SU-DHL-6 (cell line): Measurements from ENCODE around the gene FAM177B.
"Not testable (repeated sequence)": the region's sequence is repeated elsewhere in the genome, so short reads cannot be mapped to it uniquely, and the experiment has no call there.

ENCODE experiments used
- H2AFZ ChIP-seq: fragments of 200-600 bp; sonication (generic); 2 replicates; pipeline ENCODE4 v1.6.1; 2014; ENCODE audit warnings: low read depth, mild to moderate bottlenecking, moderate library complexity, mixed read lengths, antibody characterized with exemption, low read length; ENCODE audit not compliant: severe bottlenecking
- H3F3A ChIP-seq: fragments of 200-600 bp; shearing (Covaris generic); 2 replicates; pipeline ENCODE4 v1.6.0; 2016; ENCODE audit warnings: antibody characterized with exemption, mild to moderate bottlenecking; ENCODE audit not compliant: insufficient read depth
- H3K27ac ChIP-seq: fragments of 200-600 bp; sonication (generic); 2 replicates; pipeline ENCODE4 v1.5.1; 2016; ENCODE audit warnings: low read depth, mild to moderate bottlenecking, low read length, moderate library complexity, mixed read lengths
- H3K27me3 ChIP-seq: fragments of 200-600 bp; sonication (generic), shearing (Covaris generic); 2 replicates; pipeline ENCODE4 v1.6.0; 2014; ENCODE audit warnings: mild to moderate bottlenecking, low read length
- H3K36me3 ChIP-seq: fragments of 200-600 bp; sonication (generic); 2 replicates; pipeline ENCODE4 v1.6.1; 2014; ENCODE audit warnings: mild to moderate bottlenecking, low read length, mixed read lengths
- H3K4me2 ChIP-seq: fragments of 300-600, 200-600 bp; shearing (Covaris generic), sonication (generic); 2 replicates; pipeline ENCODE4 v1.6.0; 2014; ENCODE audit warnings: low read length, low read depth, mild to moderate bottlenecking; ENCODE audit not compliant: poor library complexity, severe bottlenecking
- H3K4me3 ChIP-seq: fragments of 200-600 bp; sonication (generic); 2 replicates; pipeline ENCODE4 v1.5.1; 2014; ENCODE audit warnings: antibody characterized with exemption, low read length, mild to moderate bottlenecking, mixed read lengths; ENCODE audit not compliant: insufficient read depth, poor library complexity, severe bottlenecking
- H3K79me2 ChIP-seq: fragments of 200-600 bp; sonication (generic); 2 replicates; pipeline ENCODE4 v1.6.1; 2014; ENCODE audit warnings: mild to moderate bottlenecking, low read length, moderate library complexity; ENCODE audit not compliant: insufficient read depth
- H3K9ac ChIP-seq: fragments of 200-600 bp; sonication (generic); 2 replicates; pipeline ENCODE4 v1.7.0; 2014; ENCODE audit warnings: mild to moderate bottlenecking, low read length
- H3K9me2 ChIP-seq: fragments of 200-600 bp; sonication (generic); replicated peaks from 2 replicates; pipeline ENCODE4 v1.6.1; 2014; ENCODE audit warnings: low read length; ENCODE audit not compliant: insufficient read depth
- H3K9me3 ChIP-seq: fragments of 200-600 bp; sonication (generic); 2 replicates; pipeline ENCODE4 v1.6.1; 2014; ENCODE audit warnings: low read length, mixed read lengths; ENCODE audit not compliant: insufficient read depth
- H4K20me1 ChIP-seq: fragments of 200-600 bp; sonication (generic); 2 replicates; pipeline ENCODE4 v1.6.1; 2014; ENCODE audit warnings: low read depth, mild to moderate bottlenecking, antibody characterized with exemption, low read length, moderate library complexity, mixed read lengths
- CTCF ChIP-seq: fragments of 200-600 bp; sonication (generic); IDR thresholded peaks from one replicate; pipeline ENCODE4 v1.5.1; 2017; ENCODE audit warnings: antibody characterized with exemption, mild to moderate bottlenecking, low read length, moderate library complexity; ENCODE audit not compliant: insufficient read depth, poor library complexity, severe bottlenecking
- EZH2phosphoT487 ChIP-seq: fragments of 200-600 bp; sonication (generic), shearing (Covaris generic); conservative IDR thresholded peaks from 2 replicates; pipeline ENCODE4 v1.6.1; 2018; ENCODE audit warnings: mild to moderate bottlenecking, antibody characterized with exemption, low read length, moderate library complexity, mixed read lengths

The FAM177B gene

DNA sequence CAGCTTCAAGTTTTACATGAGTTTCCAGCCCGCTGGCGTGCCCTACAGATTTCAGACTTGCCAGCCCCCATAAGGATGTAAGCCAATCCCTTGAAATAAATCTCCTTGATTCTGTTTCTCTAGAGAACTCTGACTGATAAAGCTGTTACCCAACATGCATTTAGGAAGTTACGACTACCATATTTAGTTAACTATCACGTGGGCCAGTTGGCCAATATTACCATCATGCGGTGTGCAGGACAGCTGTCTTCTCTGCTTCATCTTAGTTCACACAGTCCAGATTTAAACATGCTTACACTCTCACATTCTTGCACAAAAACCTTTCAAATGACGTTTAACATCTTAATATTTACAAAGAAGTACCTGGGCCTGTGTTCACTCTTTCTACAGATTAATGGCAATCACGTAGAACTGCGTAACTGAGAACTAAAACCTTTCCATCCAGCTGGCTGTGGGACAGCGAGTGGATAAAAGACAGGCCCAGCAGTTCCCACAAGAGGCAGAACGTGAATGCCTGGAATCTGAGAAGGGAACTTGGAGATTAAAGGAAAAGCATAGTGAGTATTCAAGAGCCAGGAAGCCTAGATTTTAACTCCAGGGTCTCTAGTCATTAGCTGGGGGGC is 20.8 kb downstream of the FAM177B start:
- no peaks in the 10 kb centered on the region for H3K9me2 ChIP-seq
- no peaks in the 10 kb centered on the region for H3K27me3 ChIP-seq

DNA sequence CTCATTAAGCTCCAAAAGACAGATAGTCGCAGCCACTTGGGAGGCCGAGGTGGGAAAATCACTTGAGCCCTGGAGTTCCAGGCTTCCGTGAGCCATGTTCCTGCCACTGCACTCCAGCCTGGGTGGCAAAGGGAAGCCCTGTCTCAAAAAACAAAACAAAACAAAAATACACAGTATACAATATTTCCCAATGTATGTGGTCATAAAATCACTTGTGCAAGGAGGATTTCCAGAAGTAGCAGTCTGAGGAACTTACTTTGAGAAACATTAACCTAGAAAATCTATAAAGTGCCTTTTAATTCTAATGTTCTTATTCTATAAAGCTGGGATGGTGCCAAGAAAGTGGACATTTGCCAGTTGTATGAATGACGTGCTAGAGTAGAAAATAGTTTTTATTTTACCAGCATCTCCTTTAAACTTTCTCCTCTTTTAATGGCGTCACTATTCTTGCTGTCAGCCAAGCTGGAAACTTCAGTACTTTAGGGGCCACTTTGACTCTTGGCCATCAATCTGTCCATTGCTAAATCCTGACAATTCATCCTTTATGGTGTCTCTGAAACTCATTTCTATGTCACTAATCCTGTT is 22.5 kb downstream of the FAM177B start:
- Histone ChIP-seq H3K27me3 (no peaks in the 10 kb centered on the region), H3K27ac (no peak overlapping the region), H3K9me2 (no peaks in the 10 kb centered on the region), H3K79me2 (no peaks in the 10 kb centered on the region), H3F3A (no peaks in the 10 kb centered on the region), H2AFZ (no peak overlapping the region), H3K9ac (no peak overlapping the region), H3K4me3 (no peak overlapping the region), H3K36me3 (no peaks in the 10 kb centered on the region), H3K4me2 (no peak overlapping the region), H3K9me3 (no peaks in the 10 kb centered on the region), H4K20me1 (no peaks in the 10 kb centered on the region)
- TF ChIP-seq EZH2phosphoT487 (no peak), CTCF (no peak)

More for the DNA sequence above, 20.8 kb downstream of the FAM177B start:
- Histone ChIP-seq H4K20me1 (no peaks in the 10 kb centered on the region), H3K9ac (no peak overlapping the region), H3F3A (no peaks in the 10 kb centered on the region), H3K36me3 (no peaks in the 10 kb centered on the region), H3K4me2 (no peak overlapping the region), H3K27ac (no peak overlapping the region), H3K4me3 (no peak overlapping the region), H3K9me3 (no peaks in the 10 kb centered on the region), H3K79me2 (no peaks in the 10 kb centered on the region), H2AFZ (no peak overlapping the region)
- TF ChIP-seq EZH2phosphoT487 = no peak
- TF ChIP-seq CTCF = no peak

DNA sequence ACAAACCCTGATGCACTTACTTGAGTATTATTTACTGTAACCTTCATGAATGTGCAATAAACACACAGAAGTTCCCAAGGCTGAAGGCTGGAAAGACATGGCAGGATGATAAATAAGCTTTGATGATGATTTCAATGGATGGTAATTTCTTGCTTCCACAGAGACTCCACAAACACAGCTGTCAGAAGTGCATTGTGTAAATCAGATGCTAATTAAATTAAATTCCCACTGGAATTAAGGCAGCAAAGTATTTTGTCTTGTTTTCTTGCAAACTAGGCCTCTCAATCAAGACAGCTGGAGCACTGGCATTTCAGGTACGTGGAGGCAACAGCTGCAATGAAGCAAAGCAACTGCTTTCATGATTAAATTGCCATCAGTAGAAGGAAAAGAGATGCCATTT is 24.1 kb downstream of the FAM177B start:
- no peaks in the 10 kb centered on the region for H3K9me3 ChIP-seq
- H3K79me2 ChIP-seq = no peaks in the 10 kb centered on the region
- H3K36me3 ChIP-seq = no peaks in the 10 kb centered on the region
- H3K9me2 ChIP-seq = no peaks in the 10 kb centered on the region
- H3K27me3 ChIP-seq = no peaks in the 10 kb centered on the region
- no peak overlapping the region for H3K4me3 ChIP-seq
- H4K20me1 ChIP-seq = no peaks in the 10 kb centered on the region
- H2AFZ ChIP-seq = no peak overlapping the region
- no peaks in the 10 kb centered on the region for H3F3A ChIP-seq
- TF ChIP-seq EZH2phosphoT487 (no peak), CTCF (no peak)
- H3K9ac ChIP-seq = no peak overlapping the region
- no peak overlapping the region for H3K27ac ChIP-seq
- H3K4me2 ChIP-seq = no peak overlapping the region

- not testable (repeated sequence) for H3K4me3 ChIP-seq, H3K9me2 ChIP-seq, H3K4me2 ChIP-seq, H3K27me3 ChIP-seq, H3K9ac ChIP-seq, H3K36me3 ChIP-seq, H3F3A ChIP-seq, H4K20me1 ChIP-seq, H3K79me2 ChIP-seq, H2AFZ ChIP-seq, H3K27ac ChIP-seq, H3K9me3 ChIP-seq
Observed at GRCh38 chr1:222762178-222762577, 25.2 kb downstream of the FAM177B start.
